HCT116 (cell line): ENCODE measurements around the gene SLC35F2. TPM values are rescaled to one million over a fixed set of nuclear protein-coding genes. Genes with fewer than 3 reads are reported as not detected.

ENCODE experiments used
- ATAC-seq: fragments of 200-7000 bp; cut with Tn5 transposase; 2 replicates; pipeline ENCODE4 v1.9.1; 2020; ENCODE audit warnings: mild to moderate bottlenecking, moderate library complexity
- BruUV-seq: library from RNA; stranded (reverse); fragments of 400-500 nt; replicated peaks from 2 replicates; lab custom pipeline; 2021; lab: Mats Ljungman, UMichigan
- CTCF ChIA-PET: fragments of 300-600 bp; sonication (Branson Sonifier 250); formaldehyde crosslinking; loops from one replicate; lab custom pipeline; 2021; ENCODE audit warnings: antibody characterized with exemption; lab: Charles Lee
- POLR2A ChIA-PET: fragments of 300-600, 350-600 bp; sonication (Branson Sonifier 250); formaldehyde crosslinking; loops from one replicate; lab custom pipeline; 2021; ENCODE audit warnings: antibody characterized with exemption; lab: Charles Lee
- RAD21 ChIA-PET, 2 experiments: fragments of 300-600 bp; sonication (Branson Sonifier 250); formaldehyde crosslinking; loops; one replicate each; lab custom pipeline; 2023; ENCODE audit warnings: low total read pairs in 2 of 2; ENCODE audit not compliant: uncharacterized antibody in 2 of 2, unreplicated experiment in 2 of 2, low non-redundant PET in 1 of 2; lab: Charles Lee
- DNase-seq: peaks from one replicate; pipeline ENCODE4 v3.0.0-alpha.2; 2010; ENCODE audit warnings: low read depth, low spot score
- H2AFZ ChIP-seq: fragments of 200-600 bp; shearing (Covaris generic), sonication (generic); 2 replicates; pipeline ENCODE4 v1.6.1; 2017; ENCODE audit warnings: low read depth, mixed run types, mixed read lengths, antibody characterized with exemption, low read length; ENCODE audit not compliant: poor library complexity, severe bottlenecking
- H3K27ac ChIP-seq: 2 replicates; pipeline ENCODE4 v1.5.1; 2012; ENCODE audit warnings: low read depth, low read length
- H3K27me3 ChIP-seq: fragments of 200-600 bp; sonication (generic); 2 replicates; pipeline ENCODE4 v1.6.1; 2016; ENCODE audit warnings: mixed run types, low read length, mixed read lengths; ENCODE audit not compliant: insufficient read depth
- H3K36me3 ChIP-seq, 2 experiments: fragments of 200-500 bp in 1 of 2; fragments of 200-600 bp in 1 of 2; sonication (Bioruptor generic) in 1 of 2; sonication (generic) in 1 of 2; 2 replicates each; pipeline versions ENCODE4 v1.5.1 to v1.6.1; 2014 to 2016; ENCODE audit warnings: low read length in 2 of 2, inconsistent platforms in 1 of 2, mixed read lengths in 1 of 2, mixed run types in 1 of 2; ENCODE audit not compliant: insufficient read depth in 2 of 2, control insufficient read depth in 1 of 2
- H3K4me1 ChIP-seq, 2 experiments: fragments of 200-600 bp in 1 of 2; sonication (generic) in 1 of 2; 2 replicates each; pipeline versions ENCODE4 v1.5.1 to v1.6.1; 2012 to 2017; ENCODE audit warnings: low read length in 2 of 2, inconsistent platforms in 1 of 2, mild to moderate bottlenecking in 1 of 2, mixed read lengths in 1 of 2, mixed run types in 1 of 2, moderate library complexity in 1 of 2; ENCODE audit not compliant: insufficient read depth in 2 of 2, control insufficient read depth in 1 of 2
- H3K4me2 ChIP-seq: fragments of 200-600 bp; sonication (generic); 2 replicates; pipeline ENCODE4 v1.6.1; 2017; ENCODE audit warnings: mixed run types, low read length, mixed read lengths
- H3K4me3 ChIP-seq, 2 experiments: fragments of 200-600 bp in 1 of 2; sonication (generic) in 1 of 2; replicated peaks in 1 of 2; 2 replicates each; pipeline ENCODE4 v1.5.1; 2011 to 2016; ENCODE audit warnings: low read length in 2 of 2, control low read depth in 1 of 2, low read depth in 1 of 2, mild to moderate bottlenecking in 1 of 2, mixed read lengths in 1 of 2, mixed run types in 1 of 2
- H3K79me2 ChIP-seq: fragments of 200-600 bp; sonication (generic); 2 replicates; pipeline ENCODE4 v1.6.1; 2017; ENCODE audit warnings: mild to moderate bottlenecking, mixed run types, low read length, moderate library complexity, mixed read lengths; ENCODE audit not compliant: insufficient read depth
- H3K9ac ChIP-seq: fragments of 200-600 bp; sonication (generic); 2 replicates; pipeline ENCODE4 v1.6.1; 2016; ENCODE audit warnings: low read length, mixed read lengths
- H3K9me2 ChIP-seq: fragments of 200-600 bp; sonication (generic), shearing (Covaris generic); 2 replicates; pipeline ENCODE4 v1.6.1; 2017; ENCODE audit warnings: mixed run types, mild to moderate bottlenecking, moderate library complexity; ENCODE audit not compliant: insufficient read depth
- H3K9me3 ChIP-seq, 2 experiments: fragments of 200-500 bp in 1 of 2; fragments of 200-600 bp in 1 of 2; sonication (Bioruptor generic) in 1 of 2; sonication (generic) in 1 of 2; 2 replicates each; pipeline ENCODE4 v1.6.1; 2014 to 2017; ENCODE audit warnings: low read length in 2 of 2, mixed read lengths in 2 of 2, inconsistent platforms in 1 of 2, low read depth in 1 of 2, mild to moderate bottlenecking in 1 of 2, mixed run types in 1 of 2, moderate library complexity in 1 of 2; ENCODE audit not compliant: control insufficient read depth in 1 of 2, insufficient read depth in 1 of 2
- H4K20me1 ChIP-seq: fragments of 200-600 bp; sonication (generic), shearing (Covaris generic); 2 replicates; pipeline ENCODE4 v1.6.1; 2017; ENCODE audit warnings: mixed run types, mild to moderate bottlenecking, moderate library complexity; ENCODE audit not compliant: insufficient read depth
- CBX3 ChIP-seq: IDR thresholded peaks from 2 replicates; pipeline ENCODE4 v1.6.1; 2012; ENCODE audit warnings: low read depth
- CEBPB ChIP-seq: IDR thresholded peaks from 2 replicates; pipeline ENCODE4 v1.6.1; 2012; ENCODE audit warnings: low read depth
- ELF1 ChIP-seq: IDR thresholded peaks from 2 replicates; pipeline ENCODE4 v1.6.1; 2012; ENCODE audit warnings: low read depth, borderline replicate concordance
- EZH2phosphoT487 ChIP-seq: fragments of 200-600 bp; IDR thresholded peaks from 2 replicates; pipeline ENCODE4 v1.6.1; 2018; ENCODE audit warnings: antibody characterized with exemption, borderline replicate concordance
- MAX ChIP-seq: IDR thresholded peaks from 2 replicates; pipeline ENCODE4 v1.6.1; 2012
- POLR2A ChIP-seq: IDR thresholded peaks from 2 replicates; pipeline ENCODE4 v1.7.0; 2011; ENCODE audit warnings: borderline replicate concordance; ENCODE audit not compliant: insufficient read depth, insufficient read length; ENCODE audit errors: extremely low read depth
- SIN3A ChIP-seq: IDR thresholded peaks from 2 replicates; pipeline ENCODE4 v1.6.1; 2012; ENCODE audit warnings: low read depth
- SP1 ChIP-seq: IDR thresholded peaks from 2 replicates; pipeline ENCODE4 v1.6.1; 2012; ENCODE audit warnings: low read depth
- SRF ChIP-seq: IDR thresholded peaks from 2 replicates; pipeline ENCODE4 v1.6.1; 2012; ENCODE audit warnings: low read depth
- TCF7L2 ChIP-seq: IDR thresholded peaks from 2 replicates; pipeline ENCODE4 v1.7.0; 2011; ENCODE audit warnings: borderline replicate concordance, inconsistent platforms; ENCODE audit not compliant: insufficient read depth, insufficient read length; ENCODE audit errors: extremely low read depth
- YY1 ChIP-seq: IDR thresholded peaks from 2 replicates; pipeline ENCODE4 v1.6.1; 2011; ENCODE audit warnings: low read length, low read depth, moderate library complexity, mild to moderate bottlenecking; ENCODE audit not compliant: insufficient replicate concordance; ENCODE audit errors: extremely low read depth
- ZBTB33 ChIP-seq: IDR thresholded peaks from 2 replicates; pipeline ENCODE4 v1.6.1; 2011; ENCODE audit warnings: mild to moderate bottlenecking, low read length, moderate library complexity; ENCODE audit not compliant: insufficient replicate concordance; ENCODE audit errors: extremely low read depth
- ZNF274 ChIP-seq: fragments of 200-500 bp; sonication (Bioruptor generic); IDR thresholded peaks from 2 replicates; pipeline ENCODE4 v1.6.1; 2014; ENCODE audit warnings: mild to moderate bottlenecking, low read depth, low read length, inconsistent platforms
- intact Hi-C: fragments of 100-400 bp; cut with micrococcal nuclease; formaldehyde crosslinking; loops from 2 replicates; pipeline ENCODE4 v1.10.0; 2022
- total RNA-seq: library from RNA; stranded (reverse); gene quantifications from one replicate; pipeline ENCODE4 v1.2.1, GENCODE V29; 2021; ENCODE audit not compliant: unreplicated experiment

SLC35F2 gene
- total RNA-seq, 1 experiment from 2014 or later, result 53.5 TPM

- Histone ChIP-seq H2AFZ (no peak overlapping the region), H3K36me3 (no peaks in the 10 kb centered on the region), H3K9ac (no peak overlapping the region), H3K9me2 (no peaks in the 10 kb centered on the region), H3K27me3 (no peaks in the 10 kb centered on the region)
- POLR2A ChIA-PET, result no interaction called here
- intact Hi-C loops, result no loop called here
- no peak for ATAC-seq
- CTCF ChIA-PET, result no interaction called here
- no peak for TF ChIP-seq EZH2phosphoT487
- TF ChIP-seq YY1, result no peak
- no peak for TF ChIP-seq CBX3
- TF ChIP-seq SP1, result no peak
- TF ChIP-seq ZNF274, result no peak
- no peak for TF ChIP-seq MAX
- no peak for TF ChIP-seq SRF
- TF ChIP-seq ZBTB33, result no peak
- TF ChIP-seq POLR2A, result no peak
- no peak for TF ChIP-seq CEBPB
- no peak for TF ChIP-seq SIN3A
- no peak for TF ChIP-seq TCF7L2
- no peak for TF ChIP-seq ELF1
- TF ChIP-seq, all 23 proteins: peak for 0
- no peaks in the 10 kb centered on the region for H3K79me2 ChIP-seq
- DNase-seq, result no peak
- no peaks in the 10 kb centered on the region for H3K4me1 ChIP-seq
- H3K9me3 ChIP-seq, result no peaks in the 10 kb centered on the region
- no peak overlapping the region for H3K27ac ChIP-seq
- BruUV-seq, result no TSS peak
- no peak overlapping the region for H3K4me3 ChIP-seq
- no peaks in the 10 kb centered on the region for H4K20me1 ChIP-seq
- no peak overlapping the region for H3K4me2 ChIP-seq
- RAD21 ChIA-PET, result no interaction called here
Measured at GRCh38 chr11:107752508-107752907, 106.1 kb downstream of the SLC35F2 start.
